IMR-90 (cell line): Measurements from ENCODE around the gene MTMR11. TPM values are rescaled to one million over a fixed set of nuclear protein-coding genes. Genes with fewer than 3 reads are reported as not detected.
A peak's percentile ranks its signal among the peaks of the same experiment; 100 is the strongest.

Experiments
- ATAC-seq: fragments of 200-7000 bp; cut with Tn5 transposase; 2 replicates; pipeline ENCODE4 v1.9.1; 2020; ENCODE audit warnings: low read depth, mild to moderate bottlenecking, moderate library complexity
- BruUV-seq: library from RNA; stranded (reverse); fragments of 400-500 nt; replicated peaks from 2 replicates; lab custom pipeline; 2021; lab: Mats Ljungman, UMichigan
- CTCF ChIA-PET: fragments of 300-600 bp; formaldehyde crosslinking; extraction: SDS; loops from one replicate; lab custom pipeline; 2021; ENCODE audit warnings: antibody characterized with exemption; lab: Yijun Ruan, JAX
- POLR2A ChIA-PET: fragments of 300-600 bp; sonication (Branson Sonifier 250); formaldehyde crosslinking; loops from one replicate; lab custom pipeline; 2022; ENCODE audit warnings: antibody characterized with exemption; ENCODE audit not compliant: unreplicated experiment; lab: Charles Lee
- DNase-seq: peaks from one replicate; pipeline ENCODE4 v3.0.0; 2013
- H2AFZ ChIP-seq: replicated peaks from 2 replicates; pipeline ENCODE3; 2013; ENCODE audit warnings: low read length, mild to moderate bottlenecking; ENCODE audit not compliant: poor library complexity
- H2AK5ac ChIP-seq: 2 replicates; pipeline ENCODE4 v1.6.1; 2013; ENCODE audit warnings: low read depth, low read length, inconsistent platforms
- H2AK9ac ChIP-seq: replicated peaks from 2 replicates; pipeline ENCODE3; 2013; ENCODE audit warnings: mild to moderate bottlenecking, low read depth, low read length, moderate library complexity; ENCODE audit not compliant: poor library complexity
- H2BK120ac ChIP-seq: 2 replicates; pipeline ENCODE4 v1.6.1; 2013; ENCODE audit warnings: low read depth, low read length, inconsistent platforms
- H2BK15ac ChIP-seq: 3 replicates; pipeline ENCODE4 v1.6.1; 2013; ENCODE audit warnings: low read depth, low read length, inconsistent platforms
- H2BK20ac ChIP-seq: 2 replicates; pipeline ENCODE4 v1.6.1; 2013; ENCODE audit warnings: low read depth, mild to moderate bottlenecking, inconsistent platforms, low read length, moderate library complexity
- H2BK5ac ChIP-seq: 2 replicates; pipeline ENCODE4 v1.6.1; 2013; ENCODE audit warnings: mild to moderate bottlenecking, low read depth, low read length, inconsistent platforms; ENCODE audit not compliant: poor library complexity, severe bottlenecking
- H3K14ac ChIP-seq: replicated peaks from 2 replicates; pipeline ENCODE4 v1.6.1; 2013; ENCODE audit warnings: low read depth, low read length, inconsistent platforms
- H3K18ac ChIP-seq: 2 replicates; pipeline ENCODE4 v1.6.1; 2013; ENCODE audit warnings: low read depth, low read length, control low read depth
- H3K23ac ChIP-seq: 2 replicates; pipeline ENCODE4 v1.6.1; 2013; ENCODE audit warnings: low read depth, low read length, inconsistent platforms
- H3K27ac ChIP-seq: 2 replicates; pipeline ENCODE4 v1.5.1; 2013; ENCODE audit warnings: mild to moderate bottlenecking, control low read depth, low read length; ENCODE audit not compliant: insufficient read depth
- H3K27me3 ChIP-seq: 2 replicates; pipeline ENCODE4 v1.6.1; 2013; ENCODE audit warnings: low read length; ENCODE audit not compliant: control insufficient read depth, insufficient read depth
- H3K36me3 ChIP-seq: 2 replicates; pipeline ENCODE4 v1.6.1; 2013; ENCODE audit warnings: low read length, mixed read lengths; ENCODE audit not compliant: control insufficient read depth, insufficient read depth
- H3K4ac ChIP-seq: 2 replicates; pipeline ENCODE4 v1.6.1; 2013; ENCODE audit warnings: low read depth, low read length, inconsistent platforms
- H3K4me1 ChIP-seq: 2 replicates; pipeline ENCODE4 v1.6.1; 2013; ENCODE audit warnings: low read length, mixed read lengths; ENCODE audit not compliant: control insufficient read depth, insufficient read depth
- H3K4me2 ChIP-seq: 2 replicates; pipeline ENCODE4 v1.6.1; 2013; ENCODE audit warnings: low read depth, mild to moderate bottlenecking, control low read depth, low read length, moderate library complexity
- H3K4me3 ChIP-seq: 2 replicates; pipeline ENCODE4 v1.5.1; 2013; ENCODE audit warnings: low read depth, mild to moderate bottlenecking, control low read depth, low read length, moderate library complexity; ENCODE audit not compliant: insufficient read depth
- H3K56ac ChIP-seq: 2 replicates; pipeline ENCODE4 v1.6.1; 2013; ENCODE audit warnings: low read length, inconsistent platforms; ENCODE audit not compliant: insufficient read depth; ENCODE audit errors: extremely low read depth
- H3K79me1 ChIP-seq, 2 experiments: 2 replicates each; pipeline ENCODE4 v1.6.1; 2013; ENCODE audit warnings: low read length in 2 of 2, inconsistent platforms in 1 of 2, low read depth in 1 of 2
- H3K9ac ChIP-seq: 2 replicates; pipeline ENCODE4 v1.6.1; 2013; ENCODE audit warnings: low read depth, low read length, control low read depth
- H3K9me1 ChIP-seq: 2 replicates; pipeline ENCODE4 v1.6.1; 2013; ENCODE audit warnings: low read length, inconsistent platforms; ENCODE audit not compliant: insufficient read depth
- H3K9me3 ChIP-seq: 2 replicates; pipeline ENCODE4 v1.6.1; 2013; ENCODE audit warnings: low read length; ENCODE audit not compliant: control insufficient read depth, insufficient read depth
- H4K20me1 ChIP-seq: 2 replicates; pipeline ENCODE4 v1.6.1; 2013; ENCODE audit warnings: low read length, inconsistent platforms; ENCODE audit not compliant: insufficient read depth
- H4K5ac ChIP-seq: 2 replicates; pipeline ENCODE4 v1.6.1; 2013; ENCODE audit warnings: mild to moderate bottlenecking, low read depth, low read length, control low read depth
- H4K8ac ChIP-seq, 2 experiments: 2 replicates each; pipeline ENCODE4 v1.6.1; 2013; ENCODE audit warnings: low read depth in 2 of 2, low read length in 2 of 2, control low read depth in 1 of 2, inconsistent platforms in 1 of 2
- H4K91ac ChIP-seq: 2 replicates; pipeline ENCODE4 v1.6.1; 2013; ENCODE audit warnings: low read depth, low read length, inconsistent platforms; ENCODE audit not compliant: insufficient read depth
- BHLHE40 ChIP-seq: fragments of 150-350 bp; IDR thresholded peaks from 2 replicates; pipeline ENCODE4 v1.6.1; 2016; ENCODE audit warnings: mild to moderate bottlenecking, low read depth, low read length
- CEBPB ChIP-seq: IDR thresholded peaks from 2 replicates; pipeline ENCODE4 v1.6.1; 2012; ENCODE audit warnings: low read depth, low read length, improper control_type of control experiment
- MAFK ChIP-seq: IDR thresholded peaks from 2 replicates; pipeline ENCODE4 v1.6.1; 2012; ENCODE audit warnings: low read depth, low read length, improper control_type of control experiment
- MAZ ChIP-seq: IDR thresholded peaks from 2 replicates; pipeline ENCODE4 v1.6.1; 2012; ENCODE audit warnings: low read depth, mild to moderate bottlenecking, low read length, improper control_type of control experiment, moderate library complexity, borderline replicate concordance
- MXI1 ChIP-seq: IDR thresholded peaks from 2 replicates; pipeline ENCODE4 v1.6.1; 2012; ENCODE audit warnings: low read depth, mild to moderate bottlenecking, low read length, moderate library complexity, borderline replicate concordance
- POLR2A ChIP-seq: IDR thresholded peaks from 2 replicates; pipeline ENCODE4 v1.6.1; 2012; ENCODE audit warnings: mild to moderate bottlenecking, low read depth, low read length
- SMC3 ChIP-seq: fragments of 150-350 bp; IDR thresholded peaks from 2 replicates; pipeline ENCODE4 v1.6.1; 2016; ENCODE audit warnings: low read depth, mild to moderate bottlenecking, antibody characterized with exemption, low read length, moderate library complexity
- USF2 ChIP-seq: fragments of 150-350 bp; IDR thresholded peaks from 2 replicates; pipeline ENCODE4 v1.6.1; 2017; ENCODE audit warnings: mild to moderate bottlenecking, antibody characterized with exemption, low read length, low read depth
- WGBS, 2 experiments: methylation state at CpG; one replicate each; pipeline versions ENCODE4 v1.1.5 to v1.1.7; 2013; ENCODE audit warnings: missing lambda C conversion rate in 2 of 2; ENCODE audit not compliant: insufficient read length in 1 of 2; ENCODE audit errors: extremely low coverage in 2 of 2; 5-methylcytosine and 5-hydroxymethylcytosine counted together
- dilution Hi-C: fragments of 300-500 bp; cut with HindIII; formaldehyde crosslinking; loops from one replicate; pipeline ENCODE4 v1.14.3; 2018; ENCODE audit warnings: low sequenced_read_pairs; ENCODE audit not compliant: unreplicated experiment
- in situ Hi-C: fragments of 300-500 bp; cut with MboI; formaldehyde crosslinking; loops from 3 replicates; pipeline ENCODE4 v1.14.3; 2019; ENCODE audit warnings: low sequenced_read_pairs, inconsistent platforms, mixed read lengths
- intact Hi-C: fragments of 100-400 bp; cut with micrococcal nuclease; formaldehyde crosslinking; loops from 2 replicates; pipeline ENCODE4 v1.10.0; 2022
- polyA plus RNA-seq, 3 experiments: library from polyadenylated mRNA; depleted of rRNA; stranded (reverse); fragments of >200 nt; gene quantifications; 2 replicates each; pipeline ENCODE4 v1.2.3, GENCODE V29; 2012; ENCODE audit warnings: low replicate concordance in 1 of 3
- total RNA-seq: library from RNA; depleted of rRNA; stranded (reverse); fragments of >200 nt; gene quantifications from 2 replicates; pipeline ENCODE4 v1.2.3, GENCODE V29; 2012

Gene MTMR11
- total and polyA plus RNA-seq, 2 of the 4 experiments (the other 2 are of a cell fraction), result 2.0 to 14.6 TPM

- TF ChIP-seq MXI1 (peak; percentile 78; the same call in 1 of the 2 replicates), MAFK (peak; percentile 4; the same call in 1 of the 2 replicates), BHLHE40 (no peak), SMC3 (no peak), CEBPB (peak; percentile 62), MAZ (peak; percentile 75; the same call in 1 of the 2 replicates), POLR2A (peak; percentile 91), USF2 (0 out of 2 replicates have a peak, but pooled peaks have one; percentile 9)
- 0% methylated on average over 15 of the region's 47 CpGs; no CpG with 5 or more reads in 1 of the 2 experiments for WGBS, 2 experiments
- Histone ChIP-seq H3K4me2 (peak within 1 kb of the TSS; percentile 91), H2AK9ac (peak within 1 kb of the TSS; percentile 94), H3K18ac (peak within 1 kb of the TSS; percentile 68), H3K56ac (peak within 1 kb of the TSS; percentile 93), H3K9me1 (peaks cover 12% of the 10 kb centered on the region), H2BK5ac (peak within 1 kb of the TSS; percentile 82), H3K14ac (peak within 1 kb of the TSS; percentile 92), H3K79me1 (peaks cover 29 to 66% of the 10 kb centered on the region in 2 experiments), H2BK120ac (peak within 1 kb of the TSS; percentile 37; the same call in 1 of the 2 replicates), H2AK5ac (peak within 1 kb of the TSS; percentile 98), H4K91ac (peak within 1 kb of the TSS; percentile 86), H4K8ac (peak within 1 kb of the TSS; percentile 91 to 98), H3K4me3 (peak within 1 kb of the TSS; percentile 89), H3K4me1 (peaks cover 5% of the 10 kb centered on the region), H3K36me3 (peaks cover 34% of the 10 kb centered on the region), H3K9me3 (no peaks in the 10 kb centered on the region), H2AFZ (peak within 1 kb of the TSS; percentile 94), H3K27ac (peak within 1 kb of the TSS; percentile 91), H3K27me3 (no peaks in the 10 kb centered on the region), H4K5ac (peak within 1 kb of the TSS; percentile 90), H2BK15ac (peak within 1 kb of the TSS; percentile 63; the same call in 1 of the 3 replicates), H4K20me1 (peaks cover 8% of the 10 kb centered on the region; the same call in 1 of the 2 replicates), H3K4ac (peak within 1 kb of the TSS; percentile 91), H3K23ac (peak within 1 kb of the TSS; percentile 91), H3K9ac (peak within 1 kb of the TSS; percentile 94), H2BK20ac (no peak within 1 kb of the TSS)
- intact Hi-C loops, result no loop called here
- in situ Hi-C loops, result no loop called here
- no TSS peak for BruUV-seq
- ChIA-PET CTCF (no interaction called here), POLR2A (interaction anchor here (0.7 to 1.2 kb wide), 2 partner anchors 10 to 40 kb away, joined by 3 to 6 read pairs; a partner anchor contains a TSS)
- DNase-seq (peak; percentile 89), ATAC-seq (peak; percentile 98)
- dilution Hi-C loops, result no loop called here
Observed at GRCh38 chr1:149927563-149928400, 8.9 kb downstream of the MTMR11 start, which contains the start of gene SF3B4. Gene SF3B4, minus strand, starts transcription at chr1:149927803. Its CDS starts 44 bp downstream, at chr1:149927759.
